ENCODE data around the gene MGAT5.

GRCh38 chr2:134296301-134296700 is 42.4 kb downstream of the MGAT5 start:
- TF ChIP-seq CTCF (IDR thresholded peaks at IDR 0.05) = no peak
- TF ChIP-seq POLR2A (IDR thresholded peaks at IDR 0.05) = no peak
